Psoas muscle (tissue), 8 donors: Measurements from ENCODE around the gene VGLL4. TPM values are rescaled to one million over a fixed set of nuclear protein-coding genes. Genes with fewer than 3 reads are reported as not detected.
"Not testable (repeated sequence)": the region's sequence is repeated elsewhere in the genome, so short reads cannot be mapped to it uniquely, and the experiment has no call there.

ENCODE experiments used
- ATAC-seq, 4 donors: fragments of 200-7000 bp; cut with Tn5 transposase; one replicate each; pipeline ENCODE4 v1.9.1; 2020; ENCODE audit warnings: moderate library complexity in 3 of 4, mild to moderate bottlenecking in 2 of 4
- DNase-seq, 2 donors: peaks; one replicate each; pipeline ENCODE4 v3.0.0-alpha.2; 2020
- H3K27ac ChIP-seq: fragments of 200-600 bp; one replicate; pipeline ENCODE4 v1.8.0; 2022
- H3K27me3 ChIP-seq, 3 donors: fragments of 200-600 bp in 1 of 3; one replicate each; pipeline versions ENCODE4 v1.6.1 to v1.8.0; 2013 to 2022; ENCODE audit warnings: low read length in 2 of 3, mild to moderate bottlenecking in 2 of 3, moderate library complexity in 1 of 3; ENCODE audit not compliant: insufficient read depth in 3 of 3
- H3K36me3 ChIP-seq, 2 donors: fragments of 200-600 bp in 1 of 2; one replicate each; pipeline versions ENCODE4 v1.6.1 to v1.8.0; 2013 to 2022; ENCODE audit warnings: low read depth in 1 of 2, mild to moderate bottlenecking in 1 of 2, moderate library complexity in 1 of 2; ENCODE audit not compliant: insufficient read depth in 1 of 2
- H3K4me1 ChIP-seq: fragments of 200-600 bp; one replicate; pipeline ENCODE4 v1.8.0; 2022
- H3K4me3 ChIP-seq: fragments of 200-600 bp; one replicate; pipeline ENCODE4 v1.8.0; 2022; ENCODE audit warnings: mild to moderate bottlenecking
- H3K9me3 ChIP-seq: fragments of 200-600 bp; one replicate; pipeline ENCODE4 v1.8.0; 2022
- WGBS, 3 donors: extraction: QIAGEN DNeasy Blood & Tissue Kit; methylation state at CpG; one replicate each; pipeline versions ENCODE4 v1.1.6 to v1.1.7; 2013; 5-methylcytosine and 5-hydroxymethylcytosine counted together
- intact Hi-C, 2 donors: fragments of 100-400 bp; cut with DNase I; formaldehyde crosslinking; loops; one replicate each; pipeline versions ENCODE4 v1.11.0 to v1.14.2; 2022
- polyA plus RNA-seq, 3 donors: library from polyadenylated mRNA; stranded (reverse); fragments of 200-250 nt; gene quantifications; one replicate each; pipeline ENCODE4 v1.2.3, GENCODE V29; 2013
- total RNA-seq, 4 donors: library from RNA; stranded (reverse); fragmentation: NEBNext Ultra II Directional in 2 of 4; extraction: Animal tissue kit (Norgen Biotek cat#: 25700) in 2 of 4; gene quantifications; one replicate each; pipeline versions ENCODE4 v1.2.1 to v1.2.4, GENCODE V29; 2021 to 2023
- TF ChIP-seq, protein P1 (sequence below): fragments of 200-600 bp; IDR thresholded peaks from one replicate; pipeline ENCODE4 v1.8.0; 2022; ENCODE audit warnings: antibody characterized with exemption
- donor health status: healthy with polysubstance abuse.
- donor health status: DM: no; HTN: no; CAD: no; lungs with moderate emphysema.
- donor health status: Bipolar disorder and iron deficiency.
- donor health status: healthy.
- donor health status: DM: yes; HTN: yes; CAD: no.
- donor health status: DM: no; HTN: no; CAD: no.
- donor health status: DM: no; HTN: no; CAD: no.
- donor health status: DM: yes; HTN: yes; CAD: no.

Gene VGLL4
- total and polyA plus RNA-seq, 7 donors, result 8.0 to 14.8 (median 11.7) TPM

- no peaks in the 10 kb centered on the region for H3K27me3 ChIP-seq
- peak overlapping the region; percentile 53 for H3K27ac ChIP-seq
- no peaks in the 10 kb centered on the region for H3K9me3 ChIP-seq
- intact Hi-C loops, result no loop called here
- TF ChIP-seq, protein P1, sequence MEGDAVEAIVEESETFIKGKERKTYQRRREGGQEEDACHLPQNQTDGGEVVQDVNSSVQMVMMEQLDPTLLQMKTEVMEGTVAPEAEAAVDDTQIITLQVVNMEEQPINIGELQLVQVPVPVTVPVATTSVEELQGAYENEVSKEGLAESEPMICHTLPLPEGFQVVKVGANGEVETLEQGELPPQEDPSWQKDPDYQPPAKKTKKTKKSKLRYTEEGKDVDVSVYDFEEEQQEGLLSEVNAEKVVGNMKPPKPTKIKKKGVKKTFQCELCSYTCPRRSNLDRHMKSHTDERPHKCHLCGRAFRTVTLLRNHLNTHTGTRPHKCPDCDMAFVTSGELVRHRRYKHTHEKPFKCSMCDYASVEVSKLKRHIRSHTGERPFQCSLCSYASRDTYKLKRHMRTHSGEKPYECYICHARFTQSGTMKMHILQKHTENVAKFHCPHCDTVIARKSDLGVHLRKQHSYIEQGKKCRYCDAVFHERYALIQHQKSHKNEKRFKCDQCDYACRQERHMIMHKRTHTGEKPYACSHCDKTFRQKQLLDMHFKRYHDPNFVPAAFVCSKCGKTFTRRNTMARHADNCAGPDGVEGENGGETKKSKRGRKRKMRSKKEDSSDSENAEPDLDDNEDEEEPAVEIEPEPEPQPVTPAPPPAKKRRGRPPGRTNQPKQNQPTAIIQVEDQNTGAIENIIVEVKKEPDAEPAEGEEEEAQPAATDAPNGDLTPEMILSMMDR, result no peak
- H3K4me3 ChIP-seq, result no peak overlapping the region
- peaks cover 44% of the 10 kb centered on the region for H3K4me1 ChIP-seq
- peak in 1 of 2 donors; percentile 47 for DNase-seq
- peak in 2 of 4 donors; percentile 61 for ATAC-seq
- 38 to 49% (median 43%) methylated on average over 7 of the region's 7 CpGs for WGBS, 3 donors
- no peaks in the 10 kb centered on the region for H3K36me3 ChIP-seq
Observed at GRCh38 chr3:11514191-11514821, 129.4 kb downstream of the VGLL4 start.

DNA sequence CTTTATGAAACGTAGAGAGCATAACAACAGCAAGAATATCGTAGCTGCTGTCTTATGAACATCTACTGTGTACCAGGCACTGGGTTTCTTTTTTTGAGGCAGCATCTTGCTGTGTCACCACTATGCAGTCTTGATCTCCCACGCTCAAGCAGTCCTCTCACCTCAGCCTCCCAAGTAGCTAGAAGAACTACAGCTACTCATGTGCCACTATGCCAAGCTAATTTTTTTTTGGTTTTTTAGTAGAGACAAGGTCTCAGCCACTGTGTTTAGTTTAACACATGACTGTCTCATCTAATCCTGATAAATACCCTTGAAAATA lies 129.9 kb downstream of the VGLL4 start:
- 73 to 86% (median 80%) methylated on average over 3 of the region's 3 CpGs for WGBS, 3 donors
- no peak for ATAC-seq
- H3K9me3 ChIP-seq, result no peaks in the 10 kb centered on the region
- DNase-seq, result no peak
- H3K4me1 ChIP-seq, result peaks cover 45% of the 10 kb centered on the region
- intact Hi-C loops, result no loop called here
- H3K4me3 ChIP-seq, result no peak overlapping the region
- H3K27me3 ChIP-seq, result no peaks in the 10 kb centered on the region
- peak overlapping the region; percentile 53 for H3K27ac ChIP-seq
- H3K36me3 ChIP-seq, result no peaks in the 10 kb centered on the region
- TF ChIP-seq, protein P1, result no peak

- H3K36me3 ChIP-seq, H3K9me3 ChIP-seq, DNase-seq, intact Hi-C loops, ATAC-seq, H3K27me3 ChIP-seq, H3K4me3 ChIP-seq: not testable (repeated sequence)
- 88 to 89% (median 89%) methylated on average over 23 to 27 of the region's 27 CpGs for WGBS, 3 donors
- peak overlapping the region; percentile 53 for H3K27ac ChIP-seq
- peaks cover 45% of the 10 kb centered on the region for H3K4me1 ChIP-seq
Observed at GRCh38 chr3:11513125-11513816, 130.4 kb downstream of the VGLL4 start.

- H3K27ac ChIP-seq, H3K9me3 ChIP-seq, intact Hi-C loops, DNase-seq, H3K27me3 ChIP-seq, H3K4me3 ChIP-seq, ATAC-seq, H3K36me3 ChIP-seq: not testable (repeated sequence)
- WGBS, 3 donors, result 94 to 98% (median 97%) methylated on average over 11 to 20 of the region's 20 CpGs
- H3K4me1 ChIP-seq, result peaks cover 42% of the 10 kb centered on the region
Observed at GRCh38 chr3:11511606-11512005, 132.1 kb downstream of the VGLL4 start.

- H3K4me1 ChIP-seq, result peaks cover 42% of the 10 kb centered on the region
- ATAC-seq, result peak in 2 of 4 donors; percentile 11 to 28
Observed at GRCh38 chr3:11510356-11510755, 133.4 kb downstream of the VGLL4 start.

More at GRCh38 chr3:11510356-11510755, 133.4 kb downstream of the VGLL4 start:
- Histone ChIP-seq H3K27ac (peak overlapping the region; percentile 85), H3K4me3 (no peak overlapping the region), H3K36me3 (no peaks in the 10 kb centered on the region), H3K27me3 (no peaks in the 10 kb centered on the region), H3K9me3 (no peaks in the 10 kb centered on the region)
- intact Hi-C loops, result no loop called here
- TF ChIP-seq, protein P1, result no peak
- 56 to 74% (median 71%) methylated on average over 5 of the region's 5 CpGs for WGBS, 3 donors
- no peak for DNase-seq
